SK-N-SH (cell line): ENCODE results near the gene AKT3. TPM values are rescaled to one million over a fixed set of nuclear protein-coding genes. Genes with fewer than 3 reads are reported as not detected.

ENCODE experiments used
- CTCF ChIA-PET: fragments of 300-600, 350-600 bp; formaldehyde crosslinking; extraction: SDS; loops from one replicate; lab custom pipeline; 2021; lab: Yijun Ruan, JAX
- POLR2A ChIA-PET: fragments of 350-600 bp; sonication (Branson Sonifier 250); formaldehyde crosslinking; extraction: SDS; loops from one replicate; lab custom pipeline; 2020; ENCODE audit warnings: antibody characterized with exemption, inconsistent platforms; lab: Yijun Ruan, JAX
- DNase-seq: peaks from one replicate; pipeline ENCODE4 v3.0.0; 2012
- H2AFZ ChIP-seq: fragments of 200-600 bp; sonication (generic); 2 replicates; pipeline ENCODE4 v1.8.1; 2016; ENCODE audit warnings: antibody characterized with exemption, mild to moderate bottlenecking, low read depth
- H3F3A ChIP-seq: fragments of 200-600 bp; sonication (generic); replicated peaks from 2 replicates; pipeline ENCODE3; 2016; ENCODE audit warnings: antibody characterized with exemption, mild to moderate bottlenecking; ENCODE audit not compliant: insufficient read depth
- H3K27ac ChIP-seq, 2 experiments: fragments of 200-500 bp in 1 of 2; fragments of 200-600 bp in 1 of 2; sonication (Bioruptor generic) in 1 of 2; sonication (generic), shearing (Covaris generic) in 1 of 2; 2 replicates each; pipeline versions ENCODE4 v1.5.1 to v1.6.1; 2014 to 2016; ENCODE audit warnings: low read depth in 2 of 2, inconsistent platforms in 1 of 2, low read length in 1 of 2, mild to moderate bottlenecking in 1 of 2, mixed read lengths in 1 of 2
- H3K27me3 ChIP-seq: fragments of 200-600 bp; sonication (generic), shearing (Covaris generic); 2 replicates; pipeline ENCODE4 v1.6.1; 2016; ENCODE audit warnings: mixed run types; ENCODE audit not compliant: insufficient read depth
- H3K36me3 ChIP-seq, 2 experiments: fragments of 200-500 bp in 1 of 2; fragments of 200-600 bp in 1 of 2; sonication (Bioruptor generic) in 1 of 2; sonication (generic) in 1 of 2; replicated peaks in 1 of 2; 2 replicates each; pipeline versions ENCODE3 to v1.5.1; 2014 to 2016; ENCODE audit warnings: low read length in 1 of 2, mild to moderate bottlenecking in 1 of 2; ENCODE audit not compliant: insufficient read depth in 2 of 2, control insufficient read depth in 1 of 2
- H3K4me1 ChIP-seq, 2 experiments: fragments of 200-500 bp in 1 of 2; fragments of 200-600 bp in 1 of 2; sonication (Bioruptor generic) in 1 of 2; sonication (generic), shearing (Covaris generic) in 1 of 2; 2 replicates each; pipeline versions ENCODE4 v1.5.1 to v1.6.1; 2014 to 2016; ENCODE audit warnings: low read depth in 1 of 2, low read length in 1 of 2, mixed run types in 1 of 2; ENCODE audit not compliant: insufficient read depth in 2 of 2, control insufficient read depth in 1 of 2
- H3K4me2 ChIP-seq: fragments of 200-600 bp; sonication (generic), shearing (Covaris generic); 2 replicates; pipeline ENCODE4 v1.6.1; 2017; ENCODE audit warnings: mixed run types
- H3K4me3 ChIP-seq, 2 experiments: fragments of 200-500 bp in 1 of 2; fragments of 200-600 bp in 1 of 2; sonication (Bioruptor generic) in 1 of 2; sonication (generic), shearing (Covaris generic) in 1 of 2; 2 replicates each; pipeline versions ENCODE4 v1.5.1 to v1.8.1; 2014 to 2016; ENCODE audit warnings: low read depth in 2 of 2, inconsistent platforms in 1 of 2, low read length in 1 of 2, mild to moderate bottlenecking in 1 of 2, mixed read lengths in 1 of 2, moderate library complexity in 1 of 2
- H3K79me2 ChIP-seq: fragments of 200-600 bp; sonication (generic); 2 replicates; pipeline ENCODE4 v1.8.1; 2017; ENCODE audit warnings: mild to moderate bottlenecking; ENCODE audit not compliant: insufficient read depth
- H3K9ac ChIP-seq: fragments of 200-600 bp; sonication (generic); 2 replicates; pipeline ENCODE4 v1.6.1; 2017; ENCODE audit warnings: mixed run types
- H3K9me2 ChIP-seq: fragments of 200-600 bp; sonication (generic); 2 replicates; pipeline ENCODE4 v1.6.1; 2017; ENCODE audit warnings: mixed run types
- H3K9me3 ChIP-seq: fragments of 200-600 bp; sonication (generic); 2 replicates; pipeline ENCODE4 v1.6.1; 2017; ENCODE audit warnings: mixed run types, mild to moderate bottlenecking, moderate library complexity
- H4K20me1 ChIP-seq: fragments of 200-600 bp; sonication (generic); 2 replicates; pipeline ENCODE4 v1.6.1; 2017; ENCODE audit warnings: mild to moderate bottlenecking, mixed run types; ENCODE audit not compliant: insufficient read depth
- CHD2 ChIP-seq: fragments of 150-350 bp; IDR thresholded peaks from 2 replicates; pipeline ENCODE4 v1.6.1; 2018; ENCODE audit warnings: low read length; ENCODE audit not compliant: partially characterized antibody
- ELF1 ChIP-seq: IDR thresholded peaks from 2 replicates; pipeline ENCODE4 v1.4.0; 2012
- EP300 ChIP-seq, 2 experiments: IDR thresholded peaks; 2 replicates each; pipeline versions ENCODE4 v1.4.0 to v1.6.1; 2012; ENCODE audit warnings: borderline replicate concordance in 1 of 2, low read depth in 1 of 2, low read length in 1 of 2
- FOSL2 ChIP-seq: IDR thresholded peaks from 2 replicates; pipeline ENCODE4 v1.4.0; 2012; ENCODE audit warnings: low read depth, mild to moderate bottlenecking, moderate library complexity, borderline replicate concordance
- FOXJ3 ChIP-seq: sonication (generic); formaldehyde crosslinking; IDR thresholded peaks from 2 replicates; pipeline ENCODE4 v1.5.1; 2020; ENCODE audit warnings: mild to moderate bottlenecking, missing genetic modification reagents
- FOXM1 ChIP-seq: IDR thresholded peaks from 2 replicates; pipeline ENCODE4 v1.4.0; 2012; ENCODE audit warnings: low read depth, mild to moderate bottlenecking
- GABPA ChIP-seq: IDR thresholded peaks from 2 replicates; pipeline ENCODE4 v1.4.0; 2012; ENCODE audit warnings: low read depth, mild to moderate bottlenecking
- JUND ChIP-seq: IDR thresholded peaks from 2 replicates; pipeline ENCODE4 v1.4.0; 2012
- MEF2A ChIP-seq: IDR thresholded peaks from 2 replicates; pipeline ENCODE4 v1.4.0; 2012; ENCODE audit warnings: low read depth, borderline replicate concordance
- MXI1 ChIP-seq: IDR thresholded peaks from 2 replicates; pipeline ENCODE4 v1.6.1; 2012; ENCODE audit warnings: mild to moderate bottlenecking, low read depth, low read length, improper control_type of control experiment
- NRF1 ChIP-seq: IDR thresholded peaks from 2 replicates; pipeline ENCODE4 v1.6.1; 2012; ENCODE audit warnings: low read depth, mild to moderate bottlenecking, low read length
- PBX3 ChIP-seq: IDR thresholded peaks from 2 replicates; pipeline ENCODE4; 2012
- RAD21 ChIP-seq: IDR thresholded peaks from 2 replicates; pipeline ENCODE4 v1.6.1; 2012; ENCODE audit warnings: mild to moderate bottlenecking, low read length
- RCOR1 ChIP-seq: fragments of 150-350 bp; IDR thresholded peaks from 2 replicates; pipeline ENCODE4 v1.6.1; 2017; ENCODE audit warnings: antibody characterized with exemption, low read length
- REST ChIP-seq: IDR thresholded peaks from 2 replicates; pipeline ENCODE4 v1.6.1; 2012; ENCODE audit warnings: mild to moderate bottlenecking, low read depth, low read length, moderate library complexity
- RXRA ChIP-seq: IDR thresholded peaks from 2 replicates; pipeline ENCODE4 v1.4.0; 2012; ENCODE audit warnings: low read depth, mild to moderate bottlenecking, borderline replicate concordance
- SIN3A ChIP-seq: IDR thresholded peaks from 2 replicates; pipeline ENCODE4 v1.6.1; 2012; ENCODE audit warnings: low read depth, mild to moderate bottlenecking, low read length, moderate library complexity, borderline replicate concordance
- SMC3 ChIP-seq: IDR thresholded peaks from 2 replicates; pipeline ENCODE4 v1.6.1; 2012; ENCODE audit warnings: low read depth, low read length, improper control_type of control experiment
- TAF1 ChIP-seq: IDR thresholded peaks from 2 replicates; pipeline ENCODE4 v1.6.1; 2012; ENCODE audit warnings: low read depth, mild to moderate bottlenecking, low read length, moderate library complexity, borderline replicate concordance
- TCF12 ChIP-seq: IDR thresholded peaks from 2 replicates; pipeline ENCODE4 v1.4.0; 2012
- TEAD4 ChIP-seq: IDR thresholded peaks from 2 replicates; pipeline ENCODE4 v1.4.0; 2012; ENCODE audit warnings: mild to moderate bottlenecking, borderline replicate concordance; ENCODE audit not compliant: insufficient read depth
- YY1 ChIP-seq: IDR thresholded peaks from 2 replicates; pipeline ENCODE4 v1.4.0; 2012; ENCODE audit warnings: low read depth, mild to moderate bottlenecking
- WGBS: methylation state at CpG from one replicate; pipeline ENCODE4 v1.1.6; 2017; ENCODE audit warnings: low lambda C conversion rate; 5-methylcytosine and 5-hydroxymethylcytosine counted together
- polyA plus RNA-seq, 3 experiments: library from polyadenylated mRNA; depleted of rRNA; stranded (reverse); fragments of >200 nt; gene quantifications; 2 replicates each; pipeline ENCODE4 v1.2.3, GENCODE V29; 2012
- TF ChIP-seq, protein P1 (sequence below): IDR thresholded peaks from 2 replicates; pipeline ENCODE4 v1.4.0; 2012; ENCODE audit warnings: low read depth
- TF ChIP-seq, protein P2 (sequence below): fragments of 150-350 bp; IDR thresholded peaks from 2 replicates; pipeline ENCODE4 v1.6.1; 2017; ENCODE audit warnings: antibody characterized with exemption, low read length, low read depth, borderline replicate concordance

AKT3 gene
- polyA plus RNA-seq, 1 of the 3 experiments (the other 2 are of a cell fraction) = 12.7 TPM

DNA sequence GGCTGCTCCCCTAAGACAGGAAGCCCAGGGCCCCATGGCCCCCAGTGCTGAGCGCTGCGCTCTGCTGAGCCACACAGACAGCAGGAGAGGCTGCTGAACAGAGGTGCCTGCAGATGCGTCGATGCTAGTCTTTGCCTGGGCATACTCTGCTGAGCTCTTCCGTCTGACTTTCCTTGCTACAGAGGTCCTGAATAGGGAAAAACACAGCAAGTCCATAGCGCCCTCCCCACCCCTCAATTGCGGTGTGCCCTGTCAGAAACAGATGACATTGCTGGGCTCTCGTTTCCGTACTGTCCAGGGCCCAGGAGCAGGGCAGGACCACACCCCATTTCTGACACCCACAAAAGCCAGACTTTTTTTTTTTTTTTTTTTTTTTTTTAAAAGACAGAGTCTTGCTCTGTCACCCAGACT, 341.7 kb downstream of the AKT3 start:
- H3K27me3 ChIP-seq = no peaks in the 10 kb centered on the region
- no peaks in the 10 kb centered on the region for H4K20me1 ChIP-seq
- H3K9me2 ChIP-seq = no peaks in the 10 kb centered on the region
- no peaks in the 10 kb centered on the region for H3K4me1 ChIP-seq
- H2AFZ ChIP-seq = no peak overlapping the region
- ChIA-PET CTCF (no interaction called here), POLR2A (no interaction called here)
- H3K9me3 ChIP-seq = no peaks in the 10 kb centered on the region
- H3K9ac ChIP-seq = no peak overlapping the region
- no peak for DNase-seq
- no peaks in the 10 kb centered on the region for H3F3A ChIP-seq
- no peak overlapping the region for H3K27ac ChIP-seq
- no peaks in the 10 kb centered on the region for H3K79me2 ChIP-seq
- H3K4me3 ChIP-seq = no peak overlapping the region
- no peak overlapping the region for H3K4me2 ChIP-seq
- H3K36me3 ChIP-seq = peaks cover 37 to 60% of the 10 kb centered on the region in 2 experiments
- TF ChIP-seq TCF12 (no peak), FOSL2 (no peak), SMC3 (no peak), EP300 (IDR thresholded peaks at IDR 0.05; ENCODE audit: borderline replicate concordance in 1 of 2, low read depth in 1 of 2, low read length in 1 of 2) (no peak), JUND (no peak), MXI1 (no peak), YY1 (no peak), GABPA (no peak), FOXJ3 (no peak), RCOR1 (no peak), SIN3A (no peak), TAF1 (no peak), RXRA (no peak), MEF2A (no peak), NRF1 (no peak)
- TF ChIP-seq, protein P1, sequence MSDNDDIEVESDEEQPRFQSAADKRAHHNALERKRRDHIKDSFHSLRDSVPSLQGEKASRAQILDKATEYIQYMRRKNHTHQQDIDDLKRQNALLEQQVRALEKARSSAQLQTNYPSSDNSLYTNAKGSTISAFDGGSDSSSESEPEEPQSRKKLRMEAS = no peak
- TF ChIP-seq, protein P2, sequence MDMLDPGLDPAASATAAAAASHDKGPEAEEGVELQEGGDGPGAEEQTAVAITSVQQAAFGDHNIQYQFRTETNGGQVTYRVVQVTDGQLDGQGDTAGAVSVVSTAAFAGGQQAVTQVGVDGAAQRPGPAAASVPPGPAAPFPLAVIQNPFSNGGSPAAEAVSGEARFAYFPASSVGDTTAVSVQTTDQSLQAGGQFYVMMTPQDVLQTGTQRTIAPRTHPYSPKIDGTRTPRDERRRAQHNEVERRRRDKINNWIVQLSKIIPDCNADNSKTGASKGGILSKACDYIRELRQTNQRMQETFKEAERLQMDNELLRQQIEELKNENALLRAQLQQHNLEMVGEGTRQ = no peak
- 95% methylated on average over 6 of the region's 9 CpGs for WGBS

DNA sequence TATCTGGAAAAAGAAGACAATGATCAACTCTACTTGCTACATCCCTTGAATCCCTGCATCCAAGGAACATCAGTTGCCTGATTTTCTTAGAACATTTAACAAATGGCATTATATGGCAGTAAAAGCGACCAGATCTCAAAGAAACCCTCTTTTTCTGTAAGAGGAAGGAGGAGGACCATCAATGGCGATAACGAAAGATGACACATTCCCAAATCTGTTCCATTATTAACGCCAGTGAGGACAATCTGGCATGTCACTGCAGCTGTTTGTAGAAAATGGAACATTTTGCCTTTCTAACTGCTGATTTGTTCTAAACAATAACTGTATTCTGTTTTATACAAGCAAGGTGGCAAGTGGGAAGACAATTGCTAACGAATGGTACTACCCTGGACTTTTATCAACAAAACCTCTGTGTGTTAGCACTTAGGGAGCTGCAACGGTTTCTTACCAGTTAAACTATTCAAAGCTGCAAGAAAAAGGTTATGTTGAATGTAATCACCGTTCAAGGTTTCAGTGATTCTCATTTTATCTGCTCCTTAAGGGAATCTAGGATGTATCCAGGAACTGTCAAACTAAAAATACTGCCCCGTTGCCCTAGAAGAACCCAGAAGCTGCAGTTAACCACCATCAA, 342.3 kb downstream of the AKT3 start:
- Histone ChIP-seq H3K36me3 (peaks cover 42 to 65% of the 10 kb centered on the region in 2 experiments), H3K79me2 (no peaks in the 10 kb centered on the region), H3F3A (peaks cover 3% of the 10 kb centered on the region), H3K4me3 (no peak overlapping the region), H3K27me3 (no peaks in the 10 kb centered on the region), H3K9me2 (no peaks in the 10 kb centered on the region), H3K9ac (no peak overlapping the region), H2AFZ (no peak overlapping the region), H3K4me1 (no peaks in the 10 kb centered on the region), H3K4me2 (no peak overlapping the region), H4K20me1 (no peaks in the 10 kb centered on the region), H3K27ac (no peak overlapping the region), H3K9me3 (no peaks in the 10 kb centered on the region)
- DNase-seq = no peak
- 93% methylated on average over 8 of the region's 8 CpGs for WGBS
- POLR2A ChIA-PET = no interaction called here
- CTCF ChIA-PET = interaction anchor here (0.8 kb wide), 1 partner anchor 64 kb away, joined by 3 read pairs; no protein-coding TSS in a partner anchor
- no peak for TF ChIP-seq FOXJ3
- no peak for TF ChIP-seq PBX3
- no peak for TF ChIP-seq RAD21
- no peak for TF ChIP-seq GABPA
- no peak for TF ChIP-seq TEAD4
- TF ChIP-seq REST = no peak
- TF ChIP-seq SMC3 = no peak
- no peak for TF ChIP-seq FOXM1
- no peak for TF ChIP-seq NRF1
- TF ChIP-seq, protein P2 = no peak
- no peak for TF ChIP-seq ELF1
- no peak for TF ChIP-seq SIN3A
- no peak for TF ChIP-seq CHD2
